Activated CD4-positive, alpha-beta T cell treated with anti-CD3 and anti-CD28 coated beads for 36 hours (primary cell): ENCODE results near the gene SEMA3G. TPM values are rescaled to one million over a fixed set of nuclear protein-coding genes. Genes with fewer than 3 reads are reported as not detected.

Experiments used
- ATAC-seq: fragments of 200-7000 bp; cut with Tn5 transposase; one replicate; pipeline ENCODE4 v1.10.0; 2021; ENCODE audit warnings: mild to moderate bottlenecking, moderate library complexity
- CTCF ChIA-PET: fragments of 350-600 bp; sonication (Branson Sonifier 250); formaldehyde crosslinking; loops from one replicate; lab custom pipeline; 2021; ENCODE audit warnings: antibody characterized with exemption; lab: Charles Lee
- POLR2A ChIA-PET: fragments of 350-600 bp; sonication (Branson Sonifier 250); formaldehyde crosslinking; loops from one replicate; lab custom pipeline; 2021; ENCODE audit warnings: antibody characterized with exemption, inconsistent platforms; lab: Charles Lee
- DNase-seq: peaks from one replicate; pipeline ENCODE4 v3.0.0-alpha.2; 2020
- H3K27ac Mint-ChIP-seq: one replicate; pipeline ENCODE4 v1.8.0; 2021; ENCODE audit warnings: mixed read lengths
- H3K27me3 Mint-ChIP-seq: one replicate; pipeline ENCODE4 v1.8.0; 2021; ENCODE audit warnings: mixed read lengths
- H3K36me3 Mint-ChIP-seq: one replicate; pipeline ENCODE4 v1.8.0; 2021; ENCODE audit warnings: low read depth, mixed read lengths
- H3K4me1 Mint-ChIP-seq: one replicate; pipeline ENCODE4 v1.8.0; 2021; ENCODE audit warnings: mixed read lengths
- H3K4me3 Mint-ChIP-seq: one replicate; pipeline ENCODE4 v1.8.0; 2021; ENCODE audit warnings: mild to moderate bottlenecking, moderate library complexity, mixed read lengths
- H3K9me3 Mint-ChIP-seq: one replicate; pipeline ENCODE4 v1.8.0; 2021; ENCODE audit warnings: low read depth, mixed read lengths
- intact Hi-C, 2 experiments: fragments of 100-400 bp; cut with DNase I in 1 of 2; cut with micrococcal nuclease in 1 of 2; formaldehyde crosslinking; loops; one replicate each; pipeline versions ENCODE4 v1.14.2 to v1.15.1; 2022 to 2024; cut with DNase I, micrococcal nuclease
- total RNA-seq, 2 experiments: library from RNA; stranded (reverse); gene quantifications; one replicate each; pipeline ENCODE4 v1.2.3, GENCODE V29; 2021

Gene SEMA3G
- total RNA-seq, 2 experiments from 2014 or later: not detected

DNA sequence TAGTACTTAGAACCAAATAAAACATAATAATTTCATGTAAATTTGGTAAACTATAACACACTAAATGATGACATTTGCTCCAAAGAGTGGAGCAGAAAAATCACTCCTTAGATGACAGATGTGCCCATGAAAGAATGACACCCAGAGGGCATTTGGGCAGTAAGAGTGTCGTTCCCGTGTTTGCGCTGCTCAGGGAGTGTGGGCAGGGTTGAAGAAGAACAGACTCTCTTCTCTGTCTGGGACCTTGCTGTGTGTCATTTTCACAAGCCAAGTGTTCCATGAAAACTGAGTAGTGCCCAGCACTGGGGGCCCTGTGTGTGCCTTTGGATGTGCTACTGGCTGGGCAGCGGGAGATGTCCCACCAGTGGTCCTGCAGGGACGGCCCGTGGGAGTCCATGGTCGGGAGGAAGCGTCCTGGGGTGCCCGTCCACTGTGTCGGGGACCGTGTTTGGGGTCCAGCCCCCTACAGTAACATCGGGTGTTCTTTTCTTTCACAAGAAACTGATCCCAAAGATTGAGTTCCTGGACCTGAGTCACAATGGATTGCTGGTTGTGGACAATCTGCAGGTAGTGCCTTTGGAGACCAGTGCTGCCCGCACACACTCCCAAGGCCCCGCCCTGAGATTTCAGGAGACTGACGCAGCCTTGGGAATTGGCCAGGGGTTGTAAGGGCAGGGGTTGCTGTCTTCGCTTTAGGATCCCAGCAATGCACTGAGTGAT, 32.3 kb upstream of the SEMA3G start:
- no peak for ATAC-seq
- intact Hi-C loops: no loop called here
- no peak for DNase-seq
- ChIA-PET CTCF (no interaction called here), POLR2A (no interaction called here)
- Mint-ChIP-seq H3K27me3 (no peaks in the 10 kb centered on the region), H3K4me1 (no peaks in the 10 kb centered on the region), H3K36me3 (peaks cover 39% of the 10 kb centered on the region), H3K4me3 (no peak overlapping the region), H3K27ac (no peak overlapping the region), H3K9me3 (no peaks in the 10 kb centered on the region)

DNA sequence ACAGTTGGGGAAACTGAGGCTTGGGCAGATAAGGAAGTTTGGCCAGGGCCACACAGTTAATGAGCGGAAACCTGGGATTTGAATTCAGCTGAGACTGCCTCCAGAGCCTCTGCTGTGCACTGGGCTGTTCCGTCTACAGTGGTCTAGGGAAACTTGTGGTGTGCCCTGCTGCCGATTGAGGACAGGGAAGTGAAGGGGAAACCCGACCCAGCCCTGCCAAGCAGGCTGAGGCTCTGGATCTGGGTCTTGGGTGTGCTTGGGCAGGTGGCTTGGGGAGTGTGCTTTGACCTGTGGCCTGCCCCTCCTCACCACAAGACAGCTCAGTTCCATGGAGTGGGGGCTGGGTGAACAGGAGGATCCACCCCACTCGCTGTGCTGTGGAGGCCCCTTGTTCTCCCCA, 28.1 kb upstream of the SEMA3G start:
- intact Hi-C loops: no loop called here
- ChIA-PET CTCF (interaction anchor here (1.0 kb wide), 1 partner anchor 135 kb away, joined by 4 read pairs; no protein-coding TSS in a partner anchor), POLR2A (no interaction called here)
- Mint-ChIP-seq H3K27me3 (no peaks in the 10 kb centered on the region), H3K4me1 (no peaks in the 10 kb centered on the region), H3K4me3 (no peak overlapping the region), H3K9me3 (no peaks in the 10 kb centered on the region), H3K27ac (no peak overlapping the region), H3K36me3 (peaks cover 27% of the 10 kb centered on the region)
- DNase-seq (no peak), ATAC-seq (no peak)

DNA sequence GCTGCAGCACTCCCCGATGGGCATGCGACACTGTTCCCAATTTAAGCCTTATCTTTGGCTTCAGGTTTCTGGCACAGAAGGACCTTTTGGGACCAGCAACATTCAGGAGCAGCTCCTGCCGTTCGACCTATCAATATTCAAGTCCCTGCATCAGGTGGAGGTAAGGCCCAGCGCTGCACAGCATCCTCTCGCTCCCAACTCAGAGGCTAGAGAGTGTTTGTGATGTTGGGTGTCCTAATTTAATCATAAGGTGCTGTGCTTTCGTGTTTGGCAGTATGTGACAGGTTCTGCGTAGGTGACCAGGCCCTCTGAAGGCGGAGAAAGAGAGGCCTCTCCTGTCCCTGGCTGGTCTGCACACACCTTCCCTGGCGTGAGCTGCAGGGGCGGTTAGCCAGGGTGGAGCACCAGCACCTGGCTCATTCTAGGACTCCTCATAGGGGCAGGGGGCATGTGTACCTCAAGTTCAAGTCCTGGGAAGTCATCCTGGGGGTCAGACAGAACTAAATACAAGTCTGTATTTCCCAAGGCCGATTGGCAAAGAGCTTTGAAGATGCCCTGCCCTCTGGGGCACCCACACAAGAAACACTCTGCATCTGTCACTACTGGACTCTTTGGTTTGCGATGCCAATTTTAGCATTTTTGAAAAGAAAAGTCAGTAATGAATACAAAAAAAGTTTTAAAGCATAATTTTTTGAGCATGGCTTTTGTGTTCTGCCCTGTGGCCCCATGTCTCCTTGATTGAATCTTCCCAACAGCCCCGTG, 27.5 kb upstream of the SEMA3G start:
- H3K9me3 Mint-ChIP-seq: no peaks in the 10 kb centered on the region
- H3K36me3 Mint-ChIP-seq: peaks cover 22% of the 10 kb centered on the region
- no peaks in the 10 kb centered on the region for H3K27me3 Mint-ChIP-seq
- ATAC-seq: no peak
- no peak for DNase-seq
- no peaks in the 10 kb centered on the region for H3K4me1 Mint-ChIP-seq
- ChIA-PET CTCF (interaction anchor here (0.6 to 1.1 kb wide), 6 partner anchors 10 to 154 kb away, joined by 3 to 4 read pairs (median 3); no protein-coding TSS in a partner anchor), POLR2A (no interaction called here)
- no peak overlapping the region for H3K27ac Mint-ChIP-seq
- H3K4me3 Mint-ChIP-seq: no peak overlapping the region
- intact Hi-C loops: no loop called here

DNA sequence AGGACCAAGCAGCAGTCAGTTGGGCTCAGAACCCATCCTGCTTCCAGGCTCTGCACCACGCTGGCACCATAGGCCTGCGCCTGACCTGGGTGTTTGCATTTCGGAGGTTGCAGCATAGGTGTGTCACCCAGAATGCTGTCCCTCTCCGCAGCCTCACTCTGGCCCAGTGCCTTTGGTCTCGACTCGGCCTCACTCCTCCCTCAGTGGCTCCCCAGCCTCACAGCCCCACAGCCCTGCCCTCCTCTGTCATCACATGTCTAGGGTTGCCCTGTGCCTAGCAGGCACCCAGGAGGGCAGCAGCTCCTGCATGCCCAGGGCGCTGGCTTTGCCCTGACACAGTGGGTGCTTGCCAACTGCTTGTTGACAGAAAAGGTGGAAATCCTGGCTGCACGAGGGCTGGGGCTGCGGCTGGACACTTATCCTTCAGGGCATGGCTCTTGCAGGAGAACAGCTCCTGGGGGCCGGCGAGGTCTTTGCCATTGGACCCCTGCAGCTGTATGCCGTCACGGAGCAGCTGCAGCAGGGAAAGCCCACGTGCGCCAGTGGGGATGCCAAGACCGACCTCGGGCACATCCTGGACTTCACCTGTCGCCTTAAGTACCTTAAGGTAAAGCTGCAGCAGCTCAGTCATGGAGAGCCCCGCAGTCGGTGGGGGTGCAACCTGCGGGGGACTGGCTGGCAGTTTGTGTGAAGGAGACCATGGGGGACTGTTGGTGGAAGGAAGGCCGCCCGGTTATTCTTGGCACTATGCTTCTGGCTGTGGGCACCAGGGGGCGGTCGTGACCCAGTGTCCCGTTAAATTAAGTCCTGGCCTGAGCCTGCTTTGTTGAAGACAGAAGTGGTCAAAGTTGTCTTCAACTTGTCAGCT, 26.7 kb upstream of the SEMA3G start:
- Mint-ChIP-seq H3K9me3 (no peaks in the 10 kb centered on the region), H3K27me3 (no peaks in the 10 kb centered on the region), H3K36me3 (peaks cover 22% of the 10 kb centered on the region), H3K4me1 (no peaks in the 10 kb centered on the region), H3K4me3 (no peak overlapping the region), H3K27ac (no peak overlapping the region)
- POLR2A ChIA-PET: interaction anchor here (0.6 kb wide), 1 partner anchor 1003 kb away, joined by 8 read pairs; no protein-coding TSS in a partner anchor
- peak; percentile 81 for ATAC-seq
- intact Hi-C loops: no loop called here
- CTCF ChIA-PET: interaction anchor here (0.6 to 1.2 kb wide), 6 partner anchors 11 to 155 kb away, joined by 3 to 4 read pairs (median 3); no protein-coding TSS in a partner anchor
- peak; percentile 63 for DNase-seq

DNA sequence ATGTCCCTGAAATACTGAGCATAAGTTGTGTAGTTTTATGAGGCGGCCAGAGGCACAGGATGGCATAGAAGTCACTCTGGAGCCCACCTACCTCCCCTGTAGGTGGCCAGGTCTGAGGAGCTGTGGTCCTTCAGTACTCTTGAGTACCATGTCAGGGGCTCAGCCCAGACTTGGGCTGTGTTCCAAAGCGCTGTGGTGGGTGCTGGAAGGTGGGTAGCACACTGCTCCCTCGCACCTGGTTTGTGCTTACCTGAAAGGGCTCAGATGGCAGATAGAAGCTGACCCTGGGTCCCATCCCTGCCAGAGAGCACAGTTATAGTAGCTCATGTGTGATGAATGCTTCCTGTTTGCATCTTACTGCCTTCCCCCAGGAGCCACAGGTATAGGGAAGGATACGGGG, 26.0 kb upstream of the SEMA3G start:
- CTCF ChIA-PET: interaction anchor here (0.8 to 1.2 kb wide), 4 partner anchors 10 to 24 kb away, joined by 4 read pairs; no protein-coding TSS in a partner anchor
- H3K4me3 Mint-ChIP-seq: no peak overlapping the region
- peaks cover 20% of the 10 kb centered on the region for H3K36me3 Mint-ChIP-seq

DNA sequence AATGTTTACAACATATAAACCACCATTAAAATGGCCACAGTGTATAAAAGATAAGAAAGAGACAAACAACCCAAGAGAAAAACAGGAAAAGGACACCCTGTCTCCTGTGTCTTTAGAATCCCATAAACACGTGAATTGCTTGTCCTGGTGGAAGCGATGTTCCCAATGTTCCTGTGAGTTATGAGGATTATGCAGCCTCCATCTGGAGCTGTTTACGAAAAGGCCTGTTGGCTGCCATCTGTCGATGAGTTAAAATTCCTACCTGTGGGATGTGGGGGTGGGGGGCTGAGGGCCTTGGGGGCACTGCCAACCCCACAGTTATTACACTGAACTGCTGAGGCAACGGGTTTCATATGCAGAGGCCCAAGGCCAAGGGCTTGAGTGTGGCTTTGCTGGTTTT, 24.1 kb upstream of the SEMA3G start:
- CTCF ChIA-PET: interaction anchor here (0.6 to 2.2 kb wide), 2 partner anchors 21 to 1350 kb away, joined by 3 to 8 read pairs; no protein-coding TSS in a partner anchor
- ATAC-seq (no peak), DNase-seq (no peak)
- H3K27ac Mint-ChIP-seq: no peak overlapping the region
- H3K4me3 Mint-ChIP-seq: no peak overlapping the region
- H3K27me3 Mint-ChIP-seq: no peaks in the 10 kb centered on the region
- H3K9me3 Mint-ChIP-seq: no peaks in the 10 kb centered on the region
- intact Hi-C loops: no loop called here
- POLR2A ChIA-PET: interaction anchor here (0.6 kb wide), 1 partner anchor 26 kb away, joined by 3 read pairs; the partner anchor contains the start of gene STAB1
- peaks cover 14% of the 10 kb centered on the region for H3K36me3 Mint-ChIP-seq
- peaks cover 2% of the 10 kb centered on the region for H3K4me1 Mint-ChIP-seq

More for the DNA sequence above, 26.0 kb upstream of the SEMA3G start:
- POLR2A ChIA-PET: interaction anchor here (0.6 to 1.5 kb wide), 4 partner anchors 14 to 1002 kb away, joined by 3 to 8 read pairs (median 6); no protein-coding TSS in a partner anchor
- H3K27ac Mint-ChIP-seq: no peak overlapping the region
- DNase-seq (no peak), ATAC-seq (no peak)
- intact Hi-C loops: no loop called here
- H3K27me3 Mint-ChIP-seq: no peaks in the 10 kb centered on the region
- no peaks in the 10 kb centered on the region for H3K4me1 Mint-ChIP-seq
- H3K9me3 Mint-ChIP-seq: no peaks in the 10 kb centered on the region

DNA sequence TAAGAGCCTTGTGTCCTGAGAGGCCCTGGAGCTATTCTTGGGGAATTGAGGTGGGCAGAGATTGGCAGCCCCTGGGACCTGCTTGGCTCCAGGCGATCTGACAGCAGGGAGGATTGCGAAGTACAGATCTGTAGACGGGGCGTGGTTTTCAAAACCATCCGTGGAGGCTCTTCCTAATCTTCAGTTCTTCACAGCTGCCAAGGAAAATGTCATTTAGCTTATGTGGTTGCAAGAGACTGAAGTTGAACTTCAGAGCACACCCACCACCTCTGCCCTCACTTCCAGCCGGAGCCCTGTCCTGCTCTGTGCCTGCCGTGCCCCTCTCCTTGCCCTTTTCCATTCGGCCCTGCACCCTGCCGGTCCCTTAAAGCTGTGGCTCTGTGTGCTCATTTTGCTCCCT, 23.4 kb upstream of the SEMA3G start:
- DNase-seq (no peak), ATAC-seq (no peak)
- POLR2A ChIA-PET: interaction anchor here (0.7 to 1.1 kb wide), 2 partner anchors 10 to 104 kb away, joined by 3 to 6 read pairs; no protein-coding TSS in a partner anchor
- Mint-ChIP-seq H3K4me1 (peaks cover 3% of the 10 kb centered on the region), H3K9me3 (no peaks in the 10 kb centered on the region), H3K27me3 (no peaks in the 10 kb centered on the region), H3K27ac (no peak overlapping the region), H3K36me3 (peaks cover 14% of the 10 kb centered on the region), H3K4me3 (no peak overlapping the region)
- CTCF ChIA-PET: interaction anchor here (0.6 to 2.2 kb wide), 2 partner anchors 20 to 1349 kb away, joined by 3 to 8 read pairs; no protein-coding TSS in a partner anchor
- intact Hi-C loops: no loop called here

DNA sequence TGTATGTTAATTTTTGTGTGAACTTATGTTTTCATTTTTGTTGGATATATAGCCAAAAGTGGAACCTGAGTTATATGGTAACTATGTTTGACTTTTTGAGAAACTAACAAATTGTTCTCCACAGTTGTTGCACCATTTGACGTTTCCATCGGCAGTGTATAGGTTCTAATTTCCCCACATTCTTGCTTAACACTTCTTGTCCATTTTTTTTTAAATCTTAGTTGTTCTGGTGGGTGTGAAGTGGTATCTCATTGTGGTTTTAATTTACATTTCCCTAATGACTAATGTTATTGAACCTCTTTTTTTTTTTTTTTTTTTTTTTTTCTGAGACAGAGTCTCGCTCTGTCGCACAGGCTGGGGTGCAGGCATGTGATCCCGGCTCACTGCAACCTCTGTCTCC, 18.5 kb upstream of the SEMA3G start:
- CTCF ChIA-PET: no interaction called here
- ATAC-seq (no peak), DNase-seq (no peak)
- Mint-ChIP-seq H3K27me3 (no peaks in the 10 kb centered on the region), H3K4me1 (peaks cover 9% of the 10 kb centered on the region), H3K4me3 (no peak overlapping the region), H3K36me3 (peaks cover 13% of the 10 kb centered on the region), H3K9me3 (no peaks in the 10 kb centered on the region), H3K27ac (no peak overlapping the region)
- intact Hi-C loops: no loop called here
- POLR2A ChIA-PET: no interaction called here

DNA sequence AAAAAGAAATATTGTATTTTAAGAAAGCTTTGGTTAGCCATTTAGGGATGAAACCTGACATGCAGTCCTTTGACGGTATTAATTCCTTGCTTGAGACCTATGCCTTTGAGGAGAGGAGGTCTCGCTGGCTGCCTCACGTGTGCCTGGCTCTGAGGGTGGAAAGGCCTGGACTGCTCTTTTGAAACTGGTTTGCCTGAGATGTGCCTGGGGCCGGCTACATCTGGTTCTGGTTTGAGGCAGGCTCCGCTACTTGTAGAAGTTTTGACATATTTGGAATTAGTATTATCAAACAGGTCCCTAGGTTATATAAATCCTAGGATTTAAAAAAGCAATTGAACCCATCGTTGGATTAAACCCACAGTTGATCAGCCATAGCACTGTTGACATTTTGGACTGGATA, 17.0 kb upstream of the SEMA3G start:
- ChIA-PET POLR2A (no interaction called here), CTCF (interaction anchor here (0.6 to 1.1 kb wide), 5 partner anchors 13 to 87 kb away, joined by 3 to 5 read pairs (median 3); no protein-coding TSS in a partner anchor)
- Mint-ChIP-seq H3K4me1 (peaks cover 18% of the 10 kb centered on the region), H3K9me3 (no peaks in the 10 kb centered on the region), H3K27me3 (no peaks in the 10 kb centered on the region), H3K36me3 (peaks cover 25% of the 10 kb centered on the region), H3K4me3 (no peak overlapping the region), H3K27ac (no peak overlapping the region)
- DNase-seq (no peak), ATAC-seq (no peak)
- intact Hi-C loops: no loop called here

DNA sequence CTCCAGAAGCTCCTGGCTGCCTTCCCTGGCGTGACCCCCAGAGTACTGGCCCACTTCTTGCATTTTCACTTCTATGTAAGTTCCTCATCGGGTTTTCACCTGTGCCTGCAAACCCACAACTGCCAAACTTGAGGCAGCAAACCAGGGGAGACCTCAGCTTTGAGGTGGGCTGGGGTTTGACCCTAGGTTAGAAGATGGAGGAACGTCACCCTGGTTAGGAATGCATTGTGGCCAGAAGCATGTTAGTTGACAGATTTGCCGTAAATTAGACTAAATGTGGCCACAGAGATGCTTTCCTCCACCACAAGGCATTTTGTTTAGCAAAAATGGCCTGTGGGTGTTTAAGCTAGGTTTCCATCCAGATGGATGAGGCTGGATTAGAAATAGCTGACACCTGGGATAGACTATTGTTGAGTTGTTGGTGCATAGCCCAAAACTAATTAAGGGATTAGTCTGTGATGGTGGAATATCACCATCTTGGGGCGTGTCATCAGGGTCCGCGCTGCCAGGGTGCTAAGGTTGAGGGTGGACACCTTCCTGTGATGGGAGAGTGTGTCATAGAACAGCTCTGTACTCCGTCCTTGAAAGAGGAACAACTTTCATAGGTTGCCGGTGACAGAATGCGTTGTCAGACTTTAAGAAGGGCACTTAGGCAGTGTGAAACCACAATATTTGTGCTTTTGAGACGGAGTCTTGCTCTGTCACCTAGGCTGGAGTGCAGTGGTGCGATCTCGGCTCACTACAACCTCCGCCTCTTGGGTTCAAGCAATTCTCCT, 14.1 kb upstream of the SEMA3G start:
- ATAC-seq (no peak), DNase-seq (no peak)
- H3K9me3 Mint-ChIP-seq: no peaks in the 10 kb centered on the region
- ChIA-PET POLR2A (interaction anchor here (1.9 kb wide), 1 partner anchor 9 kb away, joined by 6 read pairs; no protein-coding TSS in a partner anchor), CTCF (interaction anchor here (0.6 to 4.4 kb wide), 6 partner anchors 11 to 122 kb away, joined by 3 to 34 read pairs (median 4); partner anchors contain the start of gene SEMA3G)
- H3K36me3 Mint-ChIP-seq: peaks cover 23% of the 10 kb centered on the region
- no peak overlapping the region for H3K4me3 Mint-ChIP-seq
- H3K4me1 Mint-ChIP-seq: peaks cover 37% of the 10 kb centered on the region
- H3K27ac Mint-ChIP-seq: no peak overlapping the region
- H3K27me3 Mint-ChIP-seq: no peaks in the 10 kb centered on the region
- intact Hi-C loops: loop anchor here in 1 of 2 experiments (5.0 kb wide), 1 partner anchor 438 kb away; the partner anchor contains the start of gene STIMATE
